ENCODE measurements around the gene AKAIN1. TPM values are rescaled to one million over a fixed set of nuclear protein-coding genes. Genes with fewer than 3 reads are reported as not detected.

Gene AKAIN1
- total RNA-seq, 1 experiment from 2014 or later = not detected

GRCh38 chr18:5106730-5107129 is 90.3 kb downstream of the AKAIN1 start:
- peak; percentile 54 for DNase-seq (ENCODE audit: low spot score)
- in situ Hi-C loops (cut with HindIII; ENCODE audit: low sequenced_read_pairs) = no loop called here

- no peak for DNase-seq (ENCODE audit: low spot score)
- in situ Hi-C loops (cut with HindIII; ENCODE audit: low sequenced_read_pairs) = no loop called here
These were observed 92.8 kb downstream of the AKAIN1 start for GRCh38 chr18:5104246-5104645.

- in situ Hi-C loops (cut with HindIII; ENCODE audit: low sequenced_read_pairs) = no loop called here
- no peak for DNase-seq (ENCODE audit: low spot score)
These were observed 93.4 kb downstream of the AKAIN1 start for GRCh38 chr18:5103693-5104092.

GRCh38 chr18:5103286-5103685 is 93.8 kb downstream of the AKAIN1 start:
- DNase-seq (ENCODE audit: low spot score) = peak; percentile 76
- in situ Hi-C loops (cut with HindIII; ENCODE audit: low sequenced_read_pairs) = no loop called here

- in situ Hi-C loops (cut with HindIII; ENCODE audit: low sequenced_read_pairs) = no loop called here
- no peak for DNase-seq (ENCODE audit: low spot score)
These were observed 99.8 kb downstream of the AKAIN1 start for GRCh38 chr18:5097116-5097703.

GRCh38 chr18:5095239-5095638 is 101.8 kb downstream of the AKAIN1 start:
- in situ Hi-C loops (cut with HindIII; ENCODE audit: low sequenced_read_pairs) = no loop called here
- DNase-seq (ENCODE audit: low spot score) = no peak

GRCh38 chr18:5093902-5094301 is 103.2 kb downstream of the AKAIN1 start:
- in situ Hi-C loops (cut with HindIII; ENCODE audit: low sequenced_read_pairs) = no loop called here
- no peak for DNase-seq (ENCODE audit: low spot score)

Other genes starting within 250 kb of the AKAIN1 start
- gene ZBTB14, start 98.5 kb upstream of the AKAIN1 start, total RNA-seq (2014; rRNA removed; shearing (Covaris generic)) = 7.4 and 21.9 TPM in 2 replicates